AG10803 (cell line): Measurements from ENCODE around the gene RHOBTB3.

Source experiments
- DNase-seq: peaks from one replicate; pipeline ENCODE4 v3.0.0; 2010; ENCODE audit warnings: low read depth
- H3K4me3 ChIP-seq: 2 replicates; pipeline ENCODE4 v1.5.1; 2011; ENCODE audit warnings: mild to moderate bottlenecking, low read length, control low read depth
- CTCF ChIP-seq: conservative IDR thresholded peaks from 2 replicates; pipeline ENCODE4 v1.5.1; 2011; ENCODE audit warnings: mild to moderate bottlenecking, low read length, control low read depth, inconsistent platforms

RHOBTB3 gene

GRCh38 chr5:95771892-95772291, 40.8 kb downstream of the RHOBTB3 start:
- no peak overlapping the region for H3K4me3 ChIP-seq
- no peak for DNase-seq
- TF ChIP-seq CTCF = no peak

- TF ChIP-seq CTCF = no peak
- DNase-seq = peak; percentile 50
- H3K4me3 ChIP-seq = no peak overlapping the region
Measured at GRCh38 chr5:95773335-95774059, 42.4 kb downstream of the RHOBTB3 start.

GRCh38 chr5:95777441-95777840, 46.3 kb downstream of the RHOBTB3 start:
- DNase-seq = no peak
- TF ChIP-seq CTCF = no peak
- no peak overlapping the region for H3K4me3 ChIP-seq

GRCh38 chr5:95778713-95779436, 47.7 kb downstream of the RHOBTB3 start:
- DNase-seq = no peak
- H3K4me3 ChIP-seq = no peak overlapping the region
- no peak for TF ChIP-seq CTCF

- no peak for TF ChIP-seq CTCF
- no peak overlapping the region for H3K4me3 ChIP-seq
- DNase-seq = peak; percentile 28
Measured at GRCh38 chr5:95779611-95780010, 48.5 kb downstream of the RHOBTB3 start.

- TF ChIP-seq CTCF = no peak
- DNase-seq = no peak
- H3K4me3 ChIP-seq = no peak overlapping the region
Measured at GRCh38 chr5:95780597-95780996, 49.5 kb downstream of the RHOBTB3 start.

GRCh38 chr5:95781101-95781583, 50.0 kb downstream of the RHOBTB3 start:
- TF ChIP-seq CTCF = peak; percentile 89
- no peak overlapping the region for H3K4me3 ChIP-seq
- peak; percentile 88 for DNase-seq
